HCT116 (cell line): ENCODE data around the gene TEX264. TPM values are rescaled to one million over a fixed set of nuclear protein-coding genes. Genes with fewer than 3 reads are reported as not detected.
"Not testable (repeated sequence)": the region's sequence is repeated elsewhere in the genome, so short reads cannot be mapped to it uniquely, and the experiment has no call there.

Experiments
- ATAC-seq: fragments of 200-7000 bp; cut with Tn5 transposase; 2 replicates; pipeline ENCODE4 v1.9.1; 2020; ENCODE audit warnings: mild to moderate bottlenecking, moderate library complexity
- BruUV-seq: library from RNA; stranded (reverse); fragments of 400-500 nt; replicated peaks from 2 replicates; lab custom pipeline; 2021; lab: Mats Ljungman, UMichigan
- CTCF ChIA-PET: fragments of 300-600 bp; sonication (Branson Sonifier 250); formaldehyde crosslinking; loops from one replicate; lab custom pipeline; 2021; ENCODE audit warnings: antibody characterized with exemption; lab: Charles Lee
- POLR2A ChIA-PET: fragments of 300-600, 350-600 bp; sonication (Branson Sonifier 250); formaldehyde crosslinking; loops from one replicate; lab custom pipeline; 2021; ENCODE audit warnings: antibody characterized with exemption; lab: Charles Lee
- RAD21 ChIA-PET, 2 experiments: fragments of 300-600 bp; sonication (Branson Sonifier 250); formaldehyde crosslinking; loops; one replicate each; lab custom pipeline; 2023; ENCODE audit warnings: low total read pairs in 2 of 2; ENCODE audit not compliant: uncharacterized antibody in 2 of 2, unreplicated experiment in 2 of 2, low non-redundant PET in 1 of 2; lab: Charles Lee
- DNase-seq: peaks from one replicate; pipeline ENCODE4 v3.0.0-alpha.2; 2010; ENCODE audit warnings: low read depth, low spot score
- H2AFZ ChIP-seq: fragments of 200-600 bp; shearing (Covaris generic), sonication (generic); 2 replicates; pipeline ENCODE4 v1.6.1; 2017; ENCODE audit warnings: low read depth, mixed run types, mixed read lengths, antibody characterized with exemption, low read length; ENCODE audit not compliant: poor library complexity, severe bottlenecking
- H3K27ac ChIP-seq: 2 replicates; pipeline ENCODE4 v1.5.1; 2012; ENCODE audit warnings: low read depth, low read length
- H3K27me3 ChIP-seq: fragments of 200-600 bp; sonication (generic); 2 replicates; pipeline ENCODE4 v1.6.1; 2016; ENCODE audit warnings: mixed run types, low read length, mixed read lengths; ENCODE audit not compliant: insufficient read depth
- H3K36me3 ChIP-seq, 2 experiments: fragments of 200-500 bp in 1 of 2; fragments of 200-600 bp in 1 of 2; sonication (Bioruptor generic) in 1 of 2; sonication (generic) in 1 of 2; 2 replicates each; pipeline versions ENCODE4 v1.5.1 to v1.6.1; 2014 to 2016; ENCODE audit warnings: low read length in 2 of 2, inconsistent platforms in 1 of 2, mixed read lengths in 1 of 2, mixed run types in 1 of 2; ENCODE audit not compliant: insufficient read depth in 2 of 2, control insufficient read depth in 1 of 2
- H3K4me1 ChIP-seq, 2 experiments: fragments of 200-600 bp in 1 of 2; sonication (generic) in 1 of 2; 2 replicates each; pipeline versions ENCODE4 v1.5.1 to v1.6.1; 2012 to 2017; ENCODE audit warnings: low read length in 2 of 2, inconsistent platforms in 1 of 2, mild to moderate bottlenecking in 1 of 2, mixed read lengths in 1 of 2, mixed run types in 1 of 2, moderate library complexity in 1 of 2; ENCODE audit not compliant: insufficient read depth in 2 of 2, control insufficient read depth in 1 of 2
- H3K4me2 ChIP-seq: fragments of 200-600 bp; sonication (generic); 2 replicates; pipeline ENCODE4 v1.6.1; 2017; ENCODE audit warnings: mixed run types, low read length, mixed read lengths
- H3K4me3 ChIP-seq, 2 experiments: fragments of 200-600 bp in 1 of 2; sonication (generic) in 1 of 2; replicated peaks in 1 of 2; 2 replicates each; pipeline ENCODE4 v1.5.1; 2011 to 2016; ENCODE audit warnings: low read length in 2 of 2, control low read depth in 1 of 2, low read depth in 1 of 2, mild to moderate bottlenecking in 1 of 2, mixed read lengths in 1 of 2, mixed run types in 1 of 2
- H3K79me2 ChIP-seq: fragments of 200-600 bp; sonication (generic); 2 replicates; pipeline ENCODE4 v1.6.1; 2017; ENCODE audit warnings: mild to moderate bottlenecking, mixed run types, low read length, moderate library complexity, mixed read lengths; ENCODE audit not compliant: insufficient read depth
- H3K9ac ChIP-seq: fragments of 200-600 bp; sonication (generic); 2 replicates; pipeline ENCODE4 v1.6.1; 2016; ENCODE audit warnings: low read length, mixed read lengths
- H3K9me2 ChIP-seq: fragments of 200-600 bp; sonication (generic), shearing (Covaris generic); 2 replicates; pipeline ENCODE4 v1.6.1; 2017; ENCODE audit warnings: mixed run types, mild to moderate bottlenecking, moderate library complexity; ENCODE audit not compliant: insufficient read depth
- H3K9me3 ChIP-seq, 2 experiments: fragments of 200-500 bp in 1 of 2; fragments of 200-600 bp in 1 of 2; sonication (Bioruptor generic) in 1 of 2; sonication (generic) in 1 of 2; 2 replicates each; pipeline ENCODE4 v1.6.1; 2014 to 2017; ENCODE audit warnings: low read length in 2 of 2, mixed read lengths in 2 of 2, inconsistent platforms in 1 of 2, low read depth in 1 of 2, mild to moderate bottlenecking in 1 of 2, mixed run types in 1 of 2, moderate library complexity in 1 of 2; ENCODE audit not compliant: control insufficient read depth in 1 of 2, insufficient read depth in 1 of 2
- H4K20me1 ChIP-seq: fragments of 200-600 bp; sonication (generic), shearing (Covaris generic); 2 replicates; pipeline ENCODE4 v1.6.1; 2017; ENCODE audit warnings: mixed run types, mild to moderate bottlenecking, moderate library complexity; ENCODE audit not compliant: insufficient read depth
- EZH2 ChIP-seq: fragments of 200-600 bp; sonication (generic); IDR thresholded peaks from 2 replicates; pipeline ENCODE4 v1.6.1; 2017; ENCODE audit warnings: antibody characterized with exemption, mixed run types
- REST ChIP-seq: IDR thresholded peaks from 2 replicates; pipeline ENCODE4 v1.6.1; 2012; ENCODE audit warnings: low read depth
- SIN3A ChIP-seq: IDR thresholded peaks from 2 replicates; pipeline ENCODE4 v1.6.1; 2012; ENCODE audit warnings: low read depth
- ZBTB33 ChIP-seq: IDR thresholded peaks from 2 replicates; pipeline ENCODE4 v1.6.1; 2011; ENCODE audit warnings: mild to moderate bottlenecking, low read length, moderate library complexity; ENCODE audit not compliant: insufficient replicate concordance; ENCODE audit errors: extremely low read depth
- ZFX ChIP-seq: fragments of 450-650 bp; IDR thresholded peaks from 2 replicates; pipeline ENCODE4 v1.6.1; 2017
- intact Hi-C: fragments of 100-400 bp; cut with micrococcal nuclease; formaldehyde crosslinking; loops from 2 replicates; pipeline ENCODE4 v1.10.0; 2022
- total RNA-seq: library from RNA; stranded (reverse); gene quantifications from one replicate; pipeline ENCODE4 v1.2.1, GENCODE V29; 2021; ENCODE audit not compliant: unreplicated experiment

The TEX264 gene
- total RNA-seq, 1 experiment from 2014 or later, result 36.0 TPM

- TF ChIP-seq REST, result no peak
- no peak for TF ChIP-seq SIN3A
- TF ChIP-seq EZH2, result no peak
- TF ChIP-seq ZBTB33, result no peak
- no peak for TF ChIP-seq ZFX
Observed at GRCh38 chr3:51739110-51739509, 68.1 kb downstream of the TEX264 start (continued).

- H3K4me2 ChIP-seq, H4K20me1 ChIP-seq, H3K9me3 ChIP-seq, H3K4me3 ChIP-seq, H2AFZ ChIP-seq, H3K36me3 ChIP-seq, POLR2A ChIA-PET, intact Hi-C loops, H3K9me2 ChIP-seq, H3K27ac ChIP-seq, H3K79me2 ChIP-seq, DNase-seq, BruUV-seq, H3K27me3 ChIP-seq, CTCF ChIA-PET, H3K9ac ChIP-seq, ATAC-seq, H3K4me1 ChIP-seq, RAD21 ChIA-PET: not testable (repeated sequence)
Observed at GRCh38 chr3:51742320-51742719, 71.3 kb downstream of the TEX264 start.
